WTC11 (cell line): Measurements from ENCODE around the gene NHS. TPM values are rescaled to one million over a fixed set of nuclear protein-coding genes. Genes with fewer than 3 reads are reported as not detected.

Source experiments
- ATAC-seq: fragments of 200-7000 bp; cut with Tn5 transposase; 2 replicates; pipeline ENCODE4 v1.10.0; 2021; ENCODE audit warnings: mild to moderate bottlenecking, moderate library complexity
- CTCF ChIA-PET: fragments of 300-600 bp; sonication (Branson Sonifier 250); formaldehyde crosslinking; loops from one replicate; lab custom pipeline; 2021; ENCODE audit warnings: antibody characterized with exemption; lab: Charles Lee
- POLR2A ChIA-PET: fragments of 350-600 bp; sonication (Branson Sonifier 250); formaldehyde crosslinking; loops from one replicate; lab custom pipeline; 2021; ENCODE audit warnings: antibody characterized with exemption; lab: Charles Lee
- DNase-seq: peaks from one replicate; pipeline ENCODE4 v3.0.0; 2021; ENCODE audit warnings: low spot score
- H3K27ac Mint-ChIP-seq: 2 replicates; pipeline ENCODE4 v1.8.0; 2021; ENCODE audit warnings: mixed read lengths
- H3K27me3 Mint-ChIP-seq: 2 replicates; pipeline ENCODE4 v1.8.0; 2021; ENCODE audit warnings: low read depth, mild to moderate bottlenecking, moderate library complexity, mixed read lengths
- H3K36me3 Mint-ChIP-seq: 2 replicates; pipeline ENCODE4 v1.8.0; 2021; ENCODE audit warnings: mixed read lengths
- H3K4me1 Mint-ChIP-seq: 2 replicates; pipeline ENCODE4 v1.8.0; 2022; ENCODE audit warnings: mixed read lengths
- H3K4me3 Mint-ChIP-seq: 2 replicates; pipeline ENCODE4 v1.8.0; 2021; ENCODE audit warnings: mild to moderate bottlenecking, moderate library complexity, mixed read lengths
- H3K9me3 Mint-ChIP-seq: 2 replicates; pipeline ENCODE4 v1.8.0; 2021; ENCODE audit warnings: mixed read lengths
- ATF2 ChIP-seq: sonication (generic); formaldehyde crosslinking; IDR thresholded peaks from 2 replicates; pipeline ENCODE4 v1.8.1; 2022; ENCODE audit warnings: low read depth, missing genetic modification reagents, borderline replicate concordance
- ATF6 ChIP-seq: sonication (generic); formaldehyde crosslinking; IDR thresholded peaks from 2 replicates; pipeline ENCODE4 v1.8.1; 2023; ENCODE audit warnings: mild to moderate bottlenecking, missing genetic modification reagents
- CBFB ChIP-seq: sonication (generic); formaldehyde crosslinking; IDR thresholded peaks from 2 replicates; pipeline ENCODE4 v1.8.1; 2022; ENCODE audit warnings: mild to moderate bottlenecking, low read depth, missing genetic modification reagents
- CREM ChIP-seq: sonication (generic); formaldehyde crosslinking; IDR thresholded peaks from 2 replicates; pipeline ENCODE4 v1.8.1; 2022; ENCODE audit warnings: mild to moderate bottlenecking, missing genetic modification reagents, moderate library complexity
- GABPB1 ChIP-seq: sonication (generic); formaldehyde crosslinking; IDR thresholded peaks from 2 replicates; pipeline ENCODE4 v1.8.1; 2023; ENCODE audit warnings: mild to moderate bottlenecking, missing genetic modification reagents
- KAT7 ChIP-seq: sonication (generic); formaldehyde crosslinking; IDR thresholded peaks from 2 replicates; pipeline ENCODE4 v1.8.1; 2023; ENCODE audit warnings: missing genetic modification reagents, mild to moderate bottlenecking, borderline replicate concordance
- NR2C2 ChIP-seq: sonication (generic); formaldehyde crosslinking; IDR thresholded peaks from 2 replicates; pipeline ENCODE4 v1.8.0; 2022; ENCODE audit warnings: mild to moderate bottlenecking, missing genetic modification reagents
- PRRX2 ChIP-seq: fragments of 250-450 bp; sonication (Bioruptor Pico); IDR thresholded peaks from 2 replicates; pipeline ENCODE4 v1.8.0; 2021; ENCODE audit warnings: mild to moderate bottlenecking
- RELA ChIP-seq: sonication (generic); formaldehyde crosslinking; IDR thresholded peaks from 2 replicates; pipeline ENCODE4 v1.8.1; 2022; ENCODE audit warnings: missing genetic modification reagents, mild to moderate bottlenecking, borderline replicate concordance
- ZBTB21 ChIP-seq: sonication (generic); formaldehyde crosslinking; IDR thresholded peaks from 2 replicates; pipeline ENCODE4 v1.8.1; 2023; ENCODE audit warnings: mild to moderate bottlenecking, missing genetic modification reagents, borderline replicate concordance
- ZNF121 ChIP-seq: sonication (generic); formaldehyde crosslinking; IDR thresholded peaks from 2 replicates; pipeline ENCODE4 v1.8.0; 2023; ENCODE audit warnings: missing genetic modification reagents
- ZNF317 ChIP-seq: sonication (generic); formaldehyde crosslinking; IDR thresholded peaks from 2 replicates; pipeline ENCODE4 v1.8.1; 2023; ENCODE audit warnings: low read depth, mild to moderate bottlenecking, moderate library complexity, missing genetic modification reagents, borderline replicate concordance
- ZNF423 ChIP-seq: fragments of 250-450 bp; sonication (Bioruptor Pico); IDR thresholded peaks from 2 replicates; pipeline ENCODE4 v2.1.2; 2022; ENCODE audit warnings: mild to moderate bottlenecking, moderate library complexity
- ZNF532 ChIP-seq: fragments of 250-450 bp; sonication (Bioruptor Pico); IDR thresholded peaks from 2 replicates; pipeline ENCODE4 v1.9.0; 2021; ENCODE audit warnings: mild to moderate bottlenecking, borderline replicate concordance
- total RNA-seq: library from RNA; stranded (reverse); gene quantifications from 3 replicates; pipeline ENCODE4 v1.2.3, GENCODE V29; 2021
- TF ChIP-seq, protein P1 (sequence below): fragments of 250-450 bp; sonication (Bioruptor Pico); conservative IDR thresholded peaks from 2 replicates; pipeline ENCODE4 v1.9.0; 2021; ENCODE audit warnings: mild to moderate bottlenecking

Gene NHS
- total RNA-seq, 1 experiment from 2014 or later, result 5.8 TPM

GRCh38 chrX:17395154-17395553 is 20.2 kb downstream of the NHS start (continued):
- TF ChIP-seq, protein P1, sequence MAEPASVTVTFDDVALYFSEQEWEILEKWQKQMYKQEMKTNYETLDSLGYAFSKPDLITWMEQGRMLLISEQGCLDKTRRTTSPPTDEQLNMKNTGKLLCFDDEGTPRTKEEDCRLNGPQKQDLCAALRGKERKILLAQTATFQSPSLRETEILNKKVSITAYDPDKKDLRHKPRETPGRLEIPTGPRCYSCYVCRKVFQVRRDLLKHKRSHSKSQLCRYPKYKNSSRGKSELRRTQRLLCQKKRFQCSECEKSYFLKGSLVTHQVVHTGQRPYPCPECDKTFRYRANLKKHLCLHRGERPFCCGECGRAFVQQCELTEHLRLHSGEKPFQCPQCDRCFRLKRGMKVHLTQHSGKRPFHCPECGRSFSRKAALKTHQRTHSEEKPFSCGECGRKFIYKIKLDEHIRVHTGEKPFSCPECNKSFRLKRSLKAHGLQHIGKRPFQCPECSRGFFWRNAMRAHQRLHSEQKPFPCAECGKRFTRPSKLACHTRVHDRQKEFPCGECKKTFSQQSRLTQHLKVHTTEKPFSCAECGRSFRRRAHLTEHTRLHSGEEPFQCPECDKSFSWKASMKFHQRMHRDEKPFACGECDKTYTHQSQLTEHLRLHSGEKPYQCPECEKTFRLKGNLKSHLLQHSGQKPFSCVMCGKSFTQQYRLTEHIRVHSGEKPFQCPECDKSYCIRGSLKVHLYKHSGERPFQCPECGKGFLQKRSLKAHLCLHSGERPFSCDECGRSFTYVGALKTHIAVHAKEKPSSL (CRISPR knock-in tag), result no peak
- no peak for TF ChIP-seq ZNF532 (CRISPR knock-in tag)
- TF ChIP-seq ATF6 (CRISPR knock-in tag), result no peak
- TF ChIP-seq GABPB1 (CRISPR knock-in tag), result no peak
- TF ChIP-seq, all 79 proteins: peak for 0

DNA sequence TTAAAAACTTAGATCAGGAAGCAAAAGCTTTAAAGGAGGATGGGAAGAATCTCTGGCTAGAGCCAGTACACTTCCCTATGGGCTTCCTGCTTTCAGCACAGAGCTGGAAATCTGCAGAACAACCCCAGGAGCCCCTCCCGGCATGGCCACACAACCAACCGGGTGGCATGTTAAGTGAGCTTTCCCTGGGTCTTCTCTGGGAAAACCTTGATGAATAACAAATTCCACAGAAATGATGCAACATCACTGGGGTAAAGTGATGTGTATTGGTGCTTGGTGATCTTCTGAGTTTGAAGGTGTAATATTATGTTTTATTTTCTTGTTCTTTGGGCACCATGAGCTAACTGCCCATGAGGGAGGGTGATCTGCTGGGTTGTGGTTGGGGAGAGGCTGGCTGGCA is 22.1 kb downstream of the NHS start:
- Mint-ChIP-seq H3K36me3 (peaks cover 9% of the 10 kb centered on the region), H3K27ac (no peak overlapping the region), H3K4me1 (peaks cover 7% of the 10 kb centered on the region), H3K4me3 (no peak overlapping the region), H3K9me3 (peaks cover 12% of the 10 kb centered on the region), H3K27me3 (no peaks in the 10 kb centered on the region)
- ChIA-PET CTCF (no interaction called here), POLR2A (interaction anchor here (1.0 kb wide), 1 partner anchor 12 kb away, joined by 3 read pairs; no protein-coding TSS in a partner anchor)
- DNase-seq (no peak), ATAC-seq (no peak)
- no peak for TF ChIP-seq ZNF423 (CRISPR knock-in tag)
- TF ChIP-seq NR2C2 (CRISPR knock-in tag), result no peak
- no peak for TF ChIP-seq KAT7
- no peak for TF ChIP-seq CBFB (CRISPR knock-in tag)
- no peak for TF ChIP-seq ZNF317 (CRISPR knock-in tag)
- no peak for TF ChIP-seq ZNF121 (CRISPR knock-in tag)
- no peak for TF ChIP-seq CREM (CRISPR knock-in tag)
- no peak for TF ChIP-seq ZBTB21
- no peak for TF ChIP-seq ATF6 (CRISPR knock-in tag)
- no peak for TF ChIP-seq ATF2 (CRISPR knock-in tag)
- no peak for TF ChIP-seq RELA (CRISPR knock-in tag)
- no peak for TF ChIP-seq PRRX2 (CRISPR knock-in tag)
